ENCODE results near the gene SHISA6. TPM values are rescaled to one million over a fixed set of nuclear protein-coding genes. Genes with fewer than 3 reads are reported as not detected.

SHISA6 gene
- total RNA-seq, 1 experiment from 2014 or later, result 2.9 TPM

DNA sequence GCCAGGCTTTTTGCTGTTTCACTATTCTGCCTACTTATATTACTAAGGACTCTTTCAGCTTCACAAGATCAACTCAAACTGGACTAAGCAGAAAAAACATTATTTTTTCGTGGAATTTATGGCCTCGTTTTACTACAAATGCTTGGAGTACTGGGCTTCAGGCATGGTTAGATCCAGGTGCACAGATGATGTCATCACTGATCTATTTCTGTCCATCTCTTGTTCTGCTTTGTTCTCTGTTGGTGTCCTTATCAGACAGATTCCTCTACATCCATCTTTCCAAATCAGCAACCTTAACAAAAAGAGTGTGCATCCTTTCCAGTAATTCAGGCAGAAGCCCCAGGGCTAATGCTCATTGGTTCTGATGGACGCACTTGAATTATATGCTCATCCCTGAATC, 247.4 kb downstream of the SHISA6 start:
- H3K4me1 ChIP-seq (ENCODE audit: insufficient read depth, low read length), result no peaks in the 10 kb centered on the region
- H3K9me3 Mint-ChIP-seq, result no peaks in the 10 kb centered on the region
- H2AK5ac ChIP-seq (ENCODE audit: insufficient read length, low read length), result no peak overlapping the region
- WGBS (ENCODE audit: extremely low coverage, insufficient read length, low lambda C conversion rate), result no CpG with 5 or more reads among the region's 3 CpGs
- H3K36me3 Mint-ChIP-seq (ENCODE audit: insufficient read depth in 1 of 3, low read depth in 3 of 3), result no peaks in the 10 kb centered on the region
- H3K79me1 ChIP-seq (ENCODE audit: insufficient read depth, low read depth, low read length, poor library complexity, severe bottlenecking), result no peaks in the 10 kb centered on the region
- H3K4ac ChIP-seq (ENCODE audit: low read depth, low read length), result no peak overlapping the region
- H4K91ac ChIP-seq (ENCODE audit: insufficient read length, low read depth, low read length), result no peak overlapping the region
- H3K4me2 ChIP-seq (ENCODE audit: insufficient read depth, insufficient read length, low read length), result no peak overlapping the region
- H3K56ac ChIP-seq (ENCODE audit: insufficient read length, low read depth, low read length), result no peak overlapping the region
- H3K27me3 ChIP-seq (ENCODE audit: insufficient read depth, low read length), result no peaks in the 10 kb centered on the region
- no peaks in the 10 kb centered on the region for H3K79me2 ChIP-seq (ENCODE audit: insufficient read depth, low read length)
- no peaks in the 10 kb centered on the region for H3K9me3 ChIP-seq (ENCODE audit: control insufficient read depth, low read depth, low read length)
- H2AFZ ChIP-seq (ENCODE audit: low read length), result no peak overlapping the region
- H3K14ac ChIP-seq (ENCODE audit: insufficient read depth, low read length), result no peak overlapping the region
- no peak overlapping the region for H2BK15ac ChIP-seq (ENCODE audit: low read depth, low read length)
- no peak overlapping the region for H3K23ac ChIP-seq (ENCODE audit: insufficient read length, low read depth, low read length)
- no peak overlapping the region for H2BK5ac ChIP-seq (ENCODE audit: insufficient read length, low read length)
- peaks cover 36% of the 10 kb centered on the region for H3K27me3 Mint-ChIP-seq (ENCODE audit: low read depth)
- TF ChIP-seq, protein P1, sequence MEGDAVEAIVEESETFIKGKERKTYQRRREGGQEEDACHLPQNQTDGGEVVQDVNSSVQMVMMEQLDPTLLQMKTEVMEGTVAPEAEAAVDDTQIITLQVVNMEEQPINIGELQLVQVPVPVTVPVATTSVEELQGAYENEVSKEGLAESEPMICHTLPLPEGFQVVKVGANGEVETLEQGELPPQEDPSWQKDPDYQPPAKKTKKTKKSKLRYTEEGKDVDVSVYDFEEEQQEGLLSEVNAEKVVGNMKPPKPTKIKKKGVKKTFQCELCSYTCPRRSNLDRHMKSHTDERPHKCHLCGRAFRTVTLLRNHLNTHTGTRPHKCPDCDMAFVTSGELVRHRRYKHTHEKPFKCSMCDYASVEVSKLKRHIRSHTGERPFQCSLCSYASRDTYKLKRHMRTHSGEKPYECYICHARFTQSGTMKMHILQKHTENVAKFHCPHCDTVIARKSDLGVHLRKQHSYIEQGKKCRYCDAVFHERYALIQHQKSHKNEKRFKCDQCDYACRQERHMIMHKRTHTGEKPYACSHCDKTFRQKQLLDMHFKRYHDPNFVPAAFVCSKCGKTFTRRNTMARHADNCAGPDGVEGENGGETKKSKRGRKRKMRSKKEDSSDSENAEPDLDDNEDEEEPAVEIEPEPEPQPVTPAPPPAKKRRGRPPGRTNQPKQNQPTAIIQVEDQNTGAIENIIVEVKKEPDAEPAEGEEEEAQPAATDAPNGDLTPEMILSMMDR (conservative IDR thresholded peaks at IDR 0.05), result no peak
- H2BK12ac ChIP-seq (ENCODE audit: insufficient read length, low read depth, low read length), result no peak overlapping the region
- no peak overlapping the region for H4K8ac ChIP-seq (replicated peaks; ENCODE audit: insufficient read length, low read depth, low read length)
- H3T11ph ChIP-seq (ENCODE audit: low read length), result no peak overlapping the region
- H3K27ac Mint-ChIP-seq, result no peak overlapping the region
- no peak overlapping the region for H3K27ac ChIP-seq (ENCODE audit: insufficient read length, low read depth, low read length)
- no peak overlapping the region for H4K5ac ChIP-seq (ENCODE audit: insufficient read length, low read depth, low read length)
- H3K4me3 Mint-ChIP-seq, result no peak overlapping the region
- H3K4me1 Mint-ChIP-seq, result peaks cover 25 to 32% of the 10 kb centered on the region in 2 experiments
- no peak for DNase-seq
- H2BK20ac ChIP-seq (ENCODE audit: low read depth, low read length, poor library complexity, severe bottlenecking), result no peak overlapping the region
- no peaks in the 10 kb centered on the region for H4K20me1 ChIP-seq (ENCODE audit: control insufficient read depth, insufficient read depth, insufficient read length)
- no peak overlapping the region for H3K9ac ChIP-seq (ENCODE audit: extremely low read depth, insufficient read length, low read length)
- no peak overlapping the region for H2BK120ac ChIP-seq (ENCODE audit: low read depth, low read length, poor library complexity, severe bottlenecking)
- H3K18ac ChIP-seq (ENCODE audit: insufficient read length, low read depth, low read length), result no peak overlapping the region
- no peaks in the 10 kb centered on the region for H3K23me2 ChIP-seq (ENCODE audit: insufficient read length, low read depth, low read length, poor library complexity, severe bottlenecking)
